VCaP (cell line): Measurements from ENCODE around the gene PARD6B.
A peak's percentile ranks its signal among the peaks of the same experiment; 100 is the strongest.
"Not testable (repeated sequence)": the region's sequence is repeated elsewhere in the genome, so short reads cannot be mapped to it uniquely, and the experiment has no call there.

Experiments used
- H3K27ac ChIP-seq: fragments of 450-650 bp; 2 replicates; pipeline ENCODE4 v1.5.1; 2017
- TF ChIP-seq, protein P1 (sequence below): fragments of 450-650 bp; conservative IDR thresholded peaks from 2 replicates; pipeline ENCODE4 v1.5.1; 2017; ENCODE audit warnings: mild to moderate bottlenecking, moderate library complexity

The PARD6B gene

DNA sequence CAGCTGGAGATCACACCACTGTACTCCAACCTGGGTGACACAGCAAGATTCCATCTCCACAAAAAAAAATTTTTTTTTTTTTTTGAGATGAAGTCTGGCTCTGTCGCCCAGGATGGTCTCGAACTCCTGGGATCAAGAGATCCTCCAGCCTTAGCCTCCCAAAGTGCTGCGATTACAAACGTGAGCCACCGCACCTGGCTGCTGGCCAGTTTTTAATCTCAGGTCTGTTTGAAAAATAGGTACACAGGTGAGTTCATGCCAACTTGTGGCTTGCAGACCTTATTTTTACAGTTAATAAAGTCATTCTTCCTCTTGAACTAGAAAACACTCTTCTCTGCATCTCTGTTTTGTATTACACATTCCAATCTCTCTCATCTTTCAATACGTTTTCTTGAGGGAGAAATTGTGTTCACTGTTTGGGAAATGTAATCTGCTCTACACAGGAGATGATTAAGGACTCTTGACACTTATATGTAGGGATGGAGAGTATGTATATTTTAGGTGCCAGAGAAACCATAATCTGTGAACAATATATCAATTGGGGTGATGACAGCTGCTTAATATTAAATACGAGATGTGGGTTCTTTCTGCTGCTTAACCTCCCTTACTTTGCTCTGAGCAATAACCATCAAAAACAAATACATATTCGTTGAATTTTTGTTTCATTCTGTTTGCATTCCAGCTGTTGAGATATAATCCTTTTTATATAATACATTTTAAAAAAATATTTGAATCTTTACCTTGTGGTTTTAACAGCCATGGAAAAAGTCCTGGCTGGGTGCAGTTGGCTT is 22.3 kb upstream of the PARD6B start:
- TF ChIP-seq, protein P1, sequence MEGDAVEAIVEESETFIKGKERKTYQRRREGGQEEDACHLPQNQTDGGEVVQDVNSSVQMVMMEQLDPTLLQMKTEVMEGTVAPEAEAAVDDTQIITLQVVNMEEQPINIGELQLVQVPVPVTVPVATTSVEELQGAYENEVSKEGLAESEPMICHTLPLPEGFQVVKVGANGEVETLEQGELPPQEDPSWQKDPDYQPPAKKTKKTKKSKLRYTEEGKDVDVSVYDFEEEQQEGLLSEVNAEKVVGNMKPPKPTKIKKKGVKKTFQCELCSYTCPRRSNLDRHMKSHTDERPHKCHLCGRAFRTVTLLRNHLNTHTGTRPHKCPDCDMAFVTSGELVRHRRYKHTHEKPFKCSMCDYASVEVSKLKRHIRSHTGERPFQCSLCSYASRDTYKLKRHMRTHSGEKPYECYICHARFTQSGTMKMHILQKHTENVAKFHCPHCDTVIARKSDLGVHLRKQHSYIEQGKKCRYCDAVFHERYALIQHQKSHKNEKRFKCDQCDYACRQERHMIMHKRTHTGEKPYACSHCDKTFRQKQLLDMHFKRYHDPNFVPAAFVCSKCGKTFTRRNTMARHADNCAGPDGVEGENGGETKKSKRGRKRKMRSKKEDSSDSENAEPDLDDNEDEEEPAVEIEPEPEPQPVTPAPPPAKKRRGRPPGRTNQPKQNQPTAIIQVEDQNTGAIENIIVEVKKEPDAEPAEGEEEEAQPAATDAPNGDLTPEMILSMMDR, result no peak
- peak overlapping the region; percentile 88 for H3K27ac ChIP-seq

DNA sequence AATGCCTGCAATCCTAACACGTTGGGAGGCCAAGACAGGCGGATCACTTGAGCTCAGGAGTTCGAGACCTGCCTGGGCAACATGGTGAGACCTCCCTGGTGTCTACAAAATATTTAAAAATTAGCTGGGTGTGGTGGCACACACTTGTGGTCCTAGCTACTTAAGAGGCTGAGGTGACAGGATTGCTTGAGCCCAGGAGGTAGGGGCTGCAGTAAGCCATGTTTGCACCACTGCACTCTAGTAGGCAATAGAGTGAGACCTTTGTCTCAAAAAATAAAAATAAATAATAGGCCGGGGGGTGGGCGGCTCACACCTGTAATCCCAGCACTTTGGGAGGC is 21.8 kb upstream of the PARD6B start:
- H3K27ac ChIP-seq, result peak overlapping the region; percentile 88
- TF ChIP-seq, protein P1, result no peak

DNA sequence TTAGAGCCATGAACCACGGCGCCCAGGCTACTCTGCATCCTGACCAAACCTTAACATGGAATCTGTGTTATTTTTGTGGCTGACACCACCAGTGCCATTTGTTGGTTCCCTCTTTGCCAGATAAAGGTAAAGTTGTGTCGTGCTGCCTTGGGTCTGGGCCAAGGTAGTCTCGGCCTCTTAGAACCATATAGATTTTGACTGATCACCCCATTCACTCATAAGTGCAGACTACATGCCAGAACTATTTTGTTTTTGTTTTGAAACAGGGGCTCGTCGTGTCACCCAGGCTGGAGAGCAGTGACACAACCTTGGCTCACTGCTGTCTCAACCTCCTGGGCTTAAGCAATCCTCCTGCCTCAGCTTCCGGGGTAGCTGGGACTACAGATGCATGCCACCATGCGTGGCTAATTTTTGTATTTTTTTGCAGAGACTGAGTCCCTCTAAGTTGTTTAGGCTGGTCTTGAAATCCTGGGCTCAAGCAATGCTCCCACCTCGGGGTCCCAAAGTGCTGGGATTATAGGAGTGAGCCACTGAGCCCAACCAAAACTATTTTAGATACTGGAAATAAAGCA is 20.8 kb upstream of the PARD6B start:
- TF ChIP-seq, protein P1, result no peak
- peak overlapping the region; percentile 88 for H3K27ac ChIP-seq

DNA sequence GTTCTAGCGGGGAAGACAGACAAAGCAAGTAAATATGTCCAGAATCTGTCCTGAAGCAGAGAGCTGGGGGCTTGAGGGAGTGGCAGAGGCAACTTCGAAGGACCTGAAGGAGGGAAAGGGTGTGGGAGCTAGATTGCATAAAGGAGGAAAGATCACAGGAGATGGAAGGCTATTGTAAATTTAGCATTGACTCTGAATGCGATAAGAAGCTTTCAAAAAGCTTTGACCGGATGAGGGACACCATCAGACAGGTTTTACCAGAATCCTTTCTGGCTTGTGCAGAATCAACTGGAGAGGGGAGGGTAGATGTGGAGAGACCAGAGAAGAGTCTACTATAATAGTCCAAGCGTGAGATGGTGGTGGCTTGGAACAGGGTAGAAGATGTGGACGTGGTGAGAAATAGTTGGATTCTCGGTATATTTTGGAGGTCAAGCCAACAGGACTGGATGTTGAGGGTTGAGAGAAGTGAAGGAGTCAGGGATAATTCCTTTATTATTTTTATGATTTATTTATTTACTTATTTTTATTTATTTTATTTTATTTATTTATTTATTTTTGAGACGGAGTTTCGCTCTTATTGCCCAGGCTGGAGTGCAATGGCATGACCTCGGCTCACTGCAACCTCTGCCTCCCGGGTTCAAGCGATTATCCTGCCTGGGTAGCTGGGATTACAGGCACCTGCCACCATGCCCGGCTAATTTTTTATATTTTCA is 20.1 kb upstream of the PARD6B start:
- peak overlapping the region; percentile 88 for H3K27ac ChIP-seq
- TF ChIP-seq, protein P1, result no peak

DNA sequence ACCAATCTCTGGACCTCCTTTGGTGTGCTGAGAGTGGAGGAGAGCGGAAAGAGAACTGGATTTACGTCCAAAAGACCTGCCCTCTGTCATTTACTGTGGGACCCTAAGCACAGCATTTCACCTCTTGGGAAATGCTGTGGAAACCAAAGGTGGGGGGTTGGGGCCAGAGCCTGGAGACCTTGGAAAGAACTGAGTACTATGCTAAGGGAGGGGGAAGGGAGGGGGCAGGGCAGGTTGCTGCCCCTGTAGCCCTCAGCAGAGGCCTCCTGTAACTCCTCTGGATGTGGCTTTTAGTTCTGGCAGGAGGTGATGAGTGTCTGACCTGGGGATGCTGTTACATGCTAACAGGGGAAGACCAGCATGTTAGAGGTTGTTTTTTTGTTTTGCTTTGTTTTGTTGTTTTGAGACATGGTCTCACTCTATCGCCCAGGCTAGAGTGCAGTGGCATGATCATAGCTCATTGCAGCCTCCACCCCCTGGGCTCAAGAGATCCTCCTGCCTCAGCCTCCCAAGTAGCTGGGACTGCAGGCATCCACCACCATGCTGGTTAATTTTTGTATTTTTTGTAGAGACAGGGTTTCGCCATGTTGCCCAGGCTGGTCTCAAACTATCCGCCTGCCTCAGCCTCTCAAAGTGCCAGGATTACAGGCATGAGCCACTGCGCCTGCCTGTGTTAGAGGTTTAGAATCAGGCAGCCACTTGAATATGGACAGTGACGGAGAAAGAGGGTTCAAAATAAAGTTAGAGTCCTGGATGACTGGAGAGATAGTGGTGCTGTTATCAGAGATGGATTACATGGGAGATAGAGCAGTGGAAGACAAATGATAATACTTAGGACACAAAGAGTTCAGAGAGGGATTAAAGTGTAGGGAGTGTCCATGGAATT is 18.4 kb upstream of the PARD6B start:
- no peak overlapping the region; the same call in 1 of the 2 replicates for H3K27ac ChIP-seq
- TF ChIP-seq, protein P1, result no peak

DNA sequence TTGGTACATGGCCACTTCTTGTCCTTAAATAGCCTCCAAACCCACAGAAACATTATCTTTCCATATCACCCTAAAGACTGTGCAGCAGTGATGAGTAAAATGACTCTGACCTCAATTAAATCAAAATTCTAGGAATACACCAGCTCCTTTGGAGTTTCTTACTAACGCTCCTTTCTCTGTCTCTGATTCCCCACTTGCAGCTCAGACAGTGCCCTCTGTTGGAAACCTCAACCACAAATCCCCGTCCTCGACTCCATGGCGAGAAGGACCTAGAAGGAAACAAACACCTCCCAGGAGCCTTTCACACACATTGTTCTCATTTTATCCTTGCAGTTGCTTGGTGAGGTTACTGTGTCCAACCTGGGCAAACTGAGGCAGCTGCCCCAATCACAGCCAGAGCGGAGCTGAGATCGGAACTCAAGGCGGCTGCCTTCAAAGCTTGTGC is 17.7 kb upstream of the PARD6B start:
- no peak overlapping the region for H3K27ac ChIP-seq
- TF ChIP-seq, protein P1, result peak; percentile 23; the same call in 1 of the 2 replicates

DNA sequence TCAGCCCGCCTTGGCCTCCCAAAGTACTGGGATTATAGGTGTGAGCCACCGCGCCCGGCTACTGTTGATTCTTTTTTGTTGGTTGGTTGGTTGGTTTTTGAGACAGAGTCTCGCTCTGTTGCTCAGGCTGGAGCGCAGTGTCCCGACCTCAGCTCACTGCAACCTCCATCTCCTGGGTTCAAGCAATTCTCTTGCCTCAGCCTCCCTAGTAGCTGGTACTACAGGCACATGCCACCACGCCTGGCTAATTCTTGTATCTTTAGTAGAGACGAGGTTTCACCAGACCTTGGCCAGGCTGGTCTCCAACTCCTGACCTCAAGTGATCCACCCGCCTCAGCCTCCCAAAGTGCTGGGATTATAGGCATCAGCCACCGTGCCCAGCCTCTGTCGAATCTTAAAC is 17.0 kb upstream of the PARD6B start:
- not testable (repeated sequence) for H3K27ac ChIP-seq
